NCI-H526 treated with DMSO at 0.1 percent for 48 hours (cell line): ENCODE measurements around the gene DGKB.

Experiments
- DNase-seq: peaks from one replicate; lab custom pipeline; 2025; lab: John Stamatoyannopoulos, UW

The DGKB gene

DNA sequence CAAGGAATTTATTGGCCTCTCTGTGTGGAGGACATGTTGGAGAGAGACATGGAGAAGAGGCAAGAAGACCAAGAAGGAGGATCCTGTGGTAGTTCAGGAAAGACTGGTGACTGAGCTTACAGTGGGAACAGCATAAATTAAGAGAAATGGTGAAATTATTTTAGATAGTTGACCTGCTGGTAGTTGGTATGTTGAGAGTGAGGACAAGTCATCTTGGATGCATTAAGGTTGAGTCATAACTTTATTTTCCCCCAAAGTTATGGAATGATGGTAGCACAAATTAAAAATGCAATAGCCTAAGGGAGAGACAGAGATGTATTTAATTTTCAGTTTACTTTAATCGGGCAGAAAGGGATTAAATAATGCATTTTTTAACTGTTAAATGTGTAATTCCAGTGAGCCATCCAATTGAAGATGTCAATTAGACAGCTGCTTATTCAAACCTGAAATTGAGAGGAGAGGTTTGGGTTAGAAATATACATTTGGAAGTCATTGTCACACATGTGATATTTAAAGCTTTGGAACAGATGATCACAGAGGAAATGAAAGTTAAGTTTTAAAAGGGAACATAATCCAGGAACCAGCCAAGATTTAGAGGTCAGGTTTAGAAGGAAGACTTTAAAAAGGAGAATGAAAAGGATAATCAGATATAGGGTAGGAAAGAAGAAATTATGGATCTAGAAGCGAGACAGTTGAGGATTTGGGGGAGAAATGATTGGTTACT is 80.6 kb downstream of the DGKB start:
- DNase-seq = no peak

DNA sequence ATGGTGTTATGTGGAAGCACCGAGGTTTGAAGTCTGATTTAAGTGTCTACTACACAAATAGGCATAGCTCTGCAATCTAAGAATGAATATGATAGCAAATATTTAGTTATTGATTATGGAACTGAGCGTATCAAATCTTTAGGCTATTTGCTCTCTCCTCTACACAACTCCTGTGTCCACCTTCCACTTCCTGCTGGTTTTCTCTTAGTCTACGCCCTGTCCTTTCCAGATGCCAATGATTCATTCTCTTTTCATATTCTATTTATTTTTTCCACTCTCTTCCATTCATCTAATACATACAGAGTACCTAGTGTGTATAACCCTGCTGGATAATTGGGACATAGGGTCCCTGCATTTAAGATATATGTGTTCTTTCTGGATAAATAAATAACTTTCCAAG is 83.7 kb downstream of the DGKB start:
- DNase-seq = no peak

DNA sequence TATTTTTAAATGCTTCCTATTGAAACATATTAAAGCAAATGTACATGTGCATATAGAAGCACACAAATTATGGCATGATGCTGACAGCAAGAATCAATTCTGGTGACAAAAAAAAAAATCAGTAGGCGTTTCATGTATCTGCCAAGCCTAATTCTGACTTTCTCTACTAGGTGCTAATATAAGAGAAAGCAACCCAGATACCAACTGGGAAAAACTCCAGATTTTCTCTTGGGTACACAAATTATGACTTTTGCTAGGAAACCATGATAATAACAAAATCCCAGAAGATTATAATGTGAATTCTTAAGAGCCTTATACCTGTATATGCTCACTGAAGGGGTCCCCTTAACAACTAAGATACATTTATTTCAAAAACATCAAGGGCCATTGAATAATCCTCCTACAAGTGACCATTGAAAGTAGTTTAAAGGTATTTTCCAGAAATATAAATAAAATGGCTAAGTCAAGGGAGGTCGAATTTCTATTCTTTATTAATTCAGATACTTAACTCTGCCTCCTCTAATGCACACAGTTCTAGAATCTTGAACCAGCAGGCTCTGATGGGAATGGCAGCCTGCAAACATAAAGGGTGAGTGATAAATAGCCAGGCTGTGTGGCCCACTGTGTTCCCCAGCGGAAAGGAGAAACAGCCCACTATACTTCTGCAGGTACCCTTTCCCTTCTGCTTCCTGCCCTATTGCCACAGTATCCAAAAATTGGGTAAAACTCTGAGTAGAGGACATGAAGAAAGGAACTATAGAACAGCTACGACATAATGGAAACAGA is 84.5 kb downstream of the DGKB start:
- no peak for DNase-seq

GRCh38 chr7:14807507-14807906 is 95.0 kb downstream of the DGKB start:
- DNase-seq = no peak

DNA sequence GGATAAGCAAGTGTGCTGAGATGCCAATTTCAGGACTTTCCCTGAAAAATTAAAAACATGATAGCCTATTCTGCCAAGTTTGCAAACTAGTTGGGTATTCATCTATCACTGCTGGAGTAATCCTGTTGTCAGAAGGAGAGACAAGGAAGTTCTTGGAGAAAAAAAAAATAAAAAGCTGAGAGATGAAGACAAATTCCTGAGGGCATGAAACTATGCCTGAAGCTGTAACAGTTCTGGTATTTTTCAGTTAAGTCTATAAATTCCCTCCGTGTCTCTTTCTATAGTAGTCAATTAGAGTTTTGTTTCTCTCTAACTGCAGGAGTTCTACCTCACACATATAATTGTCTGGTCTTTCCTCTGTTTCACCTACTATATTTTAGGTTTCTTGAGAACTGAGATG is 95.7 kb downstream of the DGKB start:
- no peak for DNase-seq

GRCh38 chr7:14805105-14805719 is 97.3 kb downstream of the DGKB start:
- DNase-seq = no peak

GRCh38 chr7:14800664-14801063 is 101.9 kb downstream of the DGKB start:
- DNase-seq = no peak

DNA sequence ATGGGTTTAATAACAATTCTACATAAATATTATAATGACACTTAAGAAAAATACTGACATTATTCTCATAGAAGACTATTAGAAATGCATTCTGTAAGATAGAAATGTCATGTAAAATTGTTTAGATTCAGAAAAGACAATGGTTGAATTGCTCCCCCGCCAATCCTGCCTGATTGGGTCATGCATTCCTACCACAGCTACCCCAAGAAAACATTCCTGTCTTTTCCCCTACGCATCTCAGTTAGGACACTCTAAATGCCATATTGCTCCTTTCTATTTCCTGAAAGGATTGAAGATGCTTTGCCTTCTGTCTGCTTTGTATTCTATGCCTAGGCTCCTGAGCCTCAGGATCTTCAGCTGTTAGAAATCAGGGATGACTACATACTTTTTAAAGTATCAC is 109.4 kb downstream of the DGKB start:
- DNase-seq = no peak

DNA sequence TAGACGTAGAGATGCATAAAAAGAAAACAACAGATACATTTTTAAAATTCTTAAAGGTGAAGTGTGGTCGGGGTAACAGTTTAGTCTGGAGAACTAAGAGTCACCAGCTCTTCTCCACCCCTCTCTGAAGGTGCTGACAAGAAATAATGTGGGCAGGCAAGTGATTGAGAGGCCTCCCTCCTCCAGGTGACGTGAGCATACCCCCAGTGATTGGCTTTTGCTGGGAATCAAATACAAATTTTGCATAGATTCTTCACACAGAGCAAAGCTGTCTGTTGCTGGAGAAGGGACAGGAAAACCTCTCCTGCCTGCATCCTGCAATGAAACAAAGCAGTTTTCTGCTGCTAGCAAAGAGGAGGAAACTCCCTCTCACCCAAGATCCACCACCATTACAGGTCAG is 115.0 kb downstream of the DGKB start:
- no peak for DNase-seq

- no peak for DNase-seq
Measured at GRCh38 chr7:14786314-14786895, 116.1 kb downstream of the DGKB start.

DNA sequence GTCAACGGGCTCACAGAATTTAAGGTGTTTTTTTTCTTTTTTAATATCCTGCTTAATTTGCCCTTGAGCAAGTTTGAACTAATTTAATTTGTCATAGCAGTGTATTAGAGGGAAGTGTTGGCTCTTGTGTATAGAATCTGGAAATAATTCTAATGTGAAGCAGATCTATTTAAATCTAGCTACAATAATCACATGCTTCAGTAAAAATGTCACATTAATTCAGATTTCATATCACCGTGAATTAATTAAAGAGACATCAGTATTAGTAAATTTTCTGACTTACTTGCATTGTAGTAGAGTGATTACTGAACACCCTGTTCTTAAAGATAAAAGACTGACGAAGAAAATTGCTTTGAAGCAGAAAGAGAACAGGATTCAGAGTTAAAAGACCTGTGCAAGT is 124.7 kb downstream of the DGKB start:
- no peak for DNase-seq

DNA sequence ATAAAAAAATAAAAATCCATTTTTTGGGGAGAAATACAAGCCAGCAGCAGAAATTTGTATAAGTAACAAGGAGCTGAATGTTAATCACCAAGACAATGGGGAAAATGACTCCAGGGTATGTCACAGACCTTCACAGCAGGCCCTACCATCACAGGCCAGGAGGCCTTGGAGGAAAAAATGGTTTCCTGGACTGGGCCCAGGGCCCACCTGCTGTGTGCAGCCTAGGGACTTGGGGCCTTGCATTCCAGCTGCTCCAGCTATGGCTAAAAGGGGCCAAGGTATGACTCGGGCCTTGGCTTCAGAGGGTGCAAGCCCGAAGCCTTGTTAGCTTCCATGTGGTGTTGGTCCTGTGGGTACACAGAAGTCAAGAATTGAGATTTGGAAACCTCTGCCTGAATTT is 126.3 kb downstream of the DGKB start:
- no peak for DNase-seq

DNA sequence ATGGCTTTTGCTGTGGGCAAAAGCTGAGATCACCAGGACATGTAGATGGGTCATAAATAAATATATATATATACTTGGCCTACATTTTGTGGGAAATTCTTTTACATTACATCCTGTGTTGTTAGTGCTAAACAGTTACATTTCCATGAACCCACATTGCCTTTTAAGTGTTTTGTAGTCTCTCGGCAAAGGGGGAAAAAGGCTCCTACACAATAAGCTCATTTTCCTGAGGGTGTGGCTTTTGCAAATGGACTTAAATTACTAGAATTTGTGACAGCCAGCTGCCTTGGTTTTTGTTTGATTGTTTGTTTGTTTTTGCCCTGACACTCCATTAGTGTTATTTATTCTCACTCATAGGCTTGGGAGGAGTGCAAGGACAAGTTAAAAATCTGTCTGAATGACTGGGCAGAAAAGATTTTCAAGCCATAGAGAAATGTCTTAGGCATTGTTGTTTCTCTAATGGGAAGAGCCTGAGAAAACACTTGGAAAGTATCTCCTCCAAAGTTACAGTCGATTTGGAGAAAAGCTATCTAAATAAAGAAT is 128.8 kb downstream of the DGKB start:
- no peak for DNase-seq

- no peak for DNase-seq
Measured at GRCh38 chr7:14770614-14771013, 131.9 kb downstream of the DGKB start.

GRCh38 chr7:14769261-14769660 is 133.3 kb downstream of the DGKB start:
- no peak for DNase-seq

DNA sequence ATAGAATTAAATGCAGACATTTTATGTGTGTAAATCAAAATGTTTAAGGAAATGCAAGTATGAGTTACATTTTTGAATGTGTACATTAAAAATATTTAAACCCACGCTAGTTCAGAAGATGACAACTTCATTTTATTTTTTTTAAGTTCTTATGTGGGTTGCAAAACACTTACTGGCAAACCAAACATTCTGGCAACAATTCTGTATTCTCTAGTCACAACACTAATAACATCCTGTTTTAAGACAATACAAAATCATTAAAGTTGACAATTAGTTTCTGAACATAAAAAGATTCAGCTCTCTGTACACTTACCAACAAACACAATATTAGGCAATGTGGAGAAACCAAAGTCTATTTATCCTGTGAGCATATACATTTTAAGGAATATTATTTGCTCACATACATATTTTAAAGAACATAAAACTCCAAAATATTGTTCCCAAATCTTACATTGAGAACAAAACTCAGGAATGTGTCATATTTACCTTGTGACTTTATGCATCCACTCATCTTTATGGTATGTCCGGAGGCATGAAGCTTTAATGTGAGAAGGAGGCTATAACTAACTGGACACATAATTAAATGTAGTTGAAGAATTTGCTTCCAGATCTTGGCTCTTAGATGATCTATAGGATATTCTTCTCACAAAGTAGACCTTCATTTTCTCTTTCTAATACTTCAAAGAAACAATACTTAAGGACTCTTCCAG is 134.7 kb downstream of the DGKB start:
- no peak for DNase-seq

GRCh38 chr7:14766747-14767146 is 135.8 kb downstream of the DGKB start:
- no peak for DNase-seq

DNA sequence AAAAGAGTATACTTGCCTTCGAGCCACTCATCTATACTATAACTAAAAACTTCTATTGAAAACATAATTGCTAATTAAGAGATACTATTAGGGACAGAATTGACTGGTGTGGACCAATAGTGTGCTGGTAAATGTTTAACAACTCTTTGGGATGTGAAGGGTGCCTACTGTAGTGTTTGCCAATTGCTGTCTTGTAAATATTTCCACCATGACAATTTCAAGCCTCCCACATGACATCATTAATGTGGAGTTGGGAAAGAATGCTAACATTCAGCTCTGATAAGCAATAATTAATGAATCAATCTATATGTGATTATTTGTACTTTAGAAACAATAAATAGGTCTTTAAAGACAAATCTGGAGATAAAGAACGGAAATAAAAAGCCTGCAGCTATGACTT is 136.8 kb downstream of the DGKB start:
- no peak for DNase-seq

- no peak for DNase-seq
Measured at GRCh38 chr7:14762561-14762960, 140.0 kb downstream of the DGKB start.

DNA sequence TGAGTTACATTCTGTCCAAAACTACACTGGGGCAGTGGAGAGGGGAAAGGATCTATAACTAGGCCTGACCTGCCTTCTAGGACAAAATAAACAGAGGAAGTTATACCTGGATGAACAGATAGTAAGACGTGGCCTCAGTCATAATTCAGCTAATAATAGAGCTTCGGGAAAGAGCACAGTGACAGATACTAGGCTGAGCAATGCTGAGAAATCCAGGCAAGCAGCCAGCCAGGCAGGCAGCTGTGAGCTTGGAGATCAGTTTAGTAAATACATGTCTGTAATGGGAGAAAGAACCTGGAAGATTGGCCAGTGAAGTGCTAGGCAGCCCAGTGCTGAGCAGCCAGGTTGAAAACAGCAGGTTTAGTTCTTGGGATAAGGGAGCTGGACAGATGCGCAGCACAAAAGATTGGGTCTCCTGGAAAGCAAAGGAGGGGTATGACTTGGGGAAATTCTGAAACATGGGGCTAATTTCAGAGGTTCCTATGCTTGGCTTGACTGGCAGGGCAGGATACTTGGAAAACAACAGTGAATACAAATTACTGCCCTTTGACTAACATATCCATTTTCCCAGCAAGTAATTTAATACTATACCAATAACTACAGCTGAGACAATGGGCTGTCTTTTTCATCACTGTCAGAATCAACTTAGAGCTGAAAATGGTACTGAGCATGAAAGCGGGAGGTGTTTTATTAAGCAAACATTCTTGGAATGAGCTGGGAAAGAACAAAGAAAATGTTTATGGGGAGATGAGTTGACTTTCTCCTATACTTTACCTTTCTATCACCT is 140.8 kb downstream of the DGKB start:
- DNase-seq = no peak
